GM21737 (cell line): ENCODE data around the gene ZNRF3.
"Not testable (repeated sequence)": the region's sequence is repeated elsewhere in the genome, so short reads cannot be mapped to it uniquely, and the experiment has no call there.

Source experiments
- ATAC-seq: cut with Tn5 transposase; IDR thresholded peaks from one replicate; pipeline ENCODE4 v1.9.1; 2021; ENCODE audit warnings: mild to moderate bottlenecking, moderate library complexity; ENCODE audit not compliant: unreplicated experiment

The ZNRF3 gene

DNA sequence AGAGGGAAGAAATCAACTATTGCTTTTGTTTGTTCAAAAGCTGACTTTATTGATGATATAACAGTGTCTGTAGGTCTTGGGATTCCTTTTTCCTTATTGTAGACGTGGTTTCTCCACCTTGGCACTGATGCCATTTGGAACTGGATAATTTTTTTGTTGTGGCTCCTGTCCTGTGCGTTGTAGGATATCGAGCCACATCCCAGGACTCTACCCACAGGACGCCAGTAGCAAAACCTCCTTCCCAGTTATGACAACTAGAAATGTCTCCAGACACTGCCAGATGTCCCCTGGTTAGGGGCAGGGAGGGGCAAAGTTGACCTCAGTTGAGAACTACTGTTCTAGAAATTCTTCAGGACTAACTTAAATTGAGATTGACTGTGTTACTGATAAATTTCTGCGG, 45.8 kb downstream of the ZNRF3 start:
- no peak for ATAC-seq

DNA sequence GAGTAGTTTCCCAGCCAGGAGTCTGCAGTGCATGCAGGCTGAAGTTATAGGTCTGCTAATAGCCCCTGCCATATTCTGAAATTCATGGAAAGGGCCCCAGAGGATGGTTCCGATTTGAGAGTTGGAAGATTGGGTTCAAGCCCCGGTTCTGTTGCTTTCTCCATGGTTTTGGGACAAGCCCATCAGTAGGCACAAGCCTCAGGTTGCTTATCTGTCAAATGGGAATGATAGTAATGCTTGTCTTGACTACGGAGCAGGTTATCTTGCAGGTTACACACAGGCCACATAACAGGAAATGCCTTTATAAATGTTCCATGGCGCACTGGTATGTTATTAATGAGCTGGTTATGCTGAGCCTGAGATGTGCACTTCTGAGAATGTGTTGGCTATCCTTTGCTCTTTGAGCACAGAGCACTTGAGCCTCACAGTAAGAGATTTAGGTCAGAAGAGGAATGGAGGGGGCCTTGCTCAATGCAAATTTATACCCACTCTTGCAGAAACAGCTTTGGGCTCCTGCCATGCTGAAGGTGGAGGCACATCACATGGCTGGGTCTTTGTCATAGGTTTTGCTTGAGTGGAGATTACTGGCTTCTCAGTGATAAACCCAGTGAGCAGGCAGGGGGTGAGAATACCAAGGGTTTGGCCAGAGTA, 47.1 kb downstream of the ZNRF3 start:
- no peak for ATAC-seq

DNA sequence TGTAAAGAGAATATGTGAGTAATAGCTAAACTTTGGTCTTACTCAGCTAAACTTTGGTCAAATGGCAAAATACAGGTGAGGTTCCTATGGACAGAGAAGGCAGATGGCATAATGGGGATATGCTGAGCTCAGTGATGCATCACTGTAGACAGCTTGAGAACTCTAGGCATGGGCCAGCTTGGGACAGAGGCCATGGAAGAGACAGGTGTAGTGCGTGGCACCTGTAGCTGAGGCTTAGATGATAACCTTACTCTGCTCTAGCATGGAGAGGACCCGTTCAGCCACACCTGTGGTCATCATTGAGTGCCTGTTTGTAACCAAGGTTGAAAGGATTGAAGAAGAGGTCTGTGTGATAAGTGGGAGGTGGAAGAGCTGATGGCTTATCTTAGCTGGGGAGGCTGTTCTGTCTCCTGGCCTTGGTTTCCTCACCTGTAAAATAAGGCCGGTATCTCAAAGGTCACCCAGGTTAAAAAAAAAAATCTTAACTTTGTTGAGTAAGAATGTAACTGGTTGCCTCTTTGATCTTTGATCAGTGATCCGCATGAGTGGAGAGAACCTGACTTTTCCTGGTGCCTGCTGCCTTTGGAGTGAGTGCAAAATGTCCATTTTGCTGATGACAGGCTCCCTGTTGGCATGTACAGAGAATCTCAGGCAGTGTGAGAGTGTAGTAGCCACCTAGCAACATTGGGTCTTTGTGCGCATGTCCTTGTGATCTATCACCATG, 48.6 kb downstream of the ZNRF3 start:
- ATAC-seq = no peak

DNA sequence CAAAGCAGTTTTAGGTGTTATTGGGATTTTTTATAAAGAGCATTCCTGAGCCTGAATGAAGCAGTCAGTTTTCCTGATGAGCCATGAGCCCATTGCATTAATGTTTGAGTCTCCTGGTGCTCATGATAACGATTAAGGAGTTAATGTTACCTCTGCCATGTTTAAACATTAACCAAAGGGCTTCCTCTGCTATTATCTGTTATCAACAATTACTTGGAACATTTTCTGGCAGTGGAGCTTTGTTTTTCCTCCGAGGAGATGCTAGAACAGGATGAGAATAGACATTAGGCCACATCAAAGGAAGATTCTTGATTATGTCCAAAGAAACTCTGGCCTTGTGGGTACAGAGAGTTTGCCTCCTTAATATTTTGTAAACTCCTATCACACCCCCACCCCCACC, 49.9 kb downstream of the ZNRF3 start:
- no peak for ATAC-seq

DNA sequence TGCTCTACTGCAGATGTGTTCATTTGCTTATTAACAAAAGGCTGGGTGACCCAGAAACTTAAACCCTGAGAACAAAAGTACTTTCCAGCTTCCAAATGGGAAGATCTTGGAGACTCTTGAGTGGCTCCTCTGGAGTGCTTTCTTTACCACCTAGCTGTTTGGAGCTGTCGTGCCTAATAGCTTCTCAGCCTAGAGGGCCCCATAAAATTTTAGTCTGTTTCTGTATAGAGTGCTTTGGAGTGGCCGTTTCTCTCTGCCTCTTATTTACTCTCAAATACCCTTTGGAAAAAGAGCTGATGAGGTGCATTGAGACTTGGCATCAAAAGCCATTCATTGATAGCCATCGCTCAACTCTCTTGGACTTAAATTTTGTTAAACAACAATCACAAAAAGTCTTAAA, 50.7 kb downstream of the ZNRF3 start:
- no peak for ATAC-seq

DNA sequence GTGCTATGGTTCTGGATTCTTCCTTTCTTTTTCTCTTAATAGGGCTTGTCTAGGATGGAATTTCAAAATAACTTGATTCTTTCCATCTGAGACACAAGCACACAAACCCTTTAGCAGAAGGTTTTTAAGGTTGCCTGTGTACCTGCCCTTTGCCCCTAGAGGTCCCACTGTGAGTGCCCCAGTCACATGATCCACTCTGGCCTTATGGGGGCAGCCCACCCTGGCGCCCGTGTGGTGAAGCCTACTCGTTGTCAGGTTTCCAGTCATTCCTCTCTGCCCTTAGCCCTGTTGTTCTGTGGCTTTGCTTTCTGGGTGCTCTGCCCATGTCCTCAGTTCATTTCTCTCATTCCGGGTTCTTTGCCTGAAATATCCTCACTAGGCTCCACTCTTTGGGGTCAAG, 51.8 kb downstream of the ZNRF3 start:
- no peak for ATAC-seq

DNA sequence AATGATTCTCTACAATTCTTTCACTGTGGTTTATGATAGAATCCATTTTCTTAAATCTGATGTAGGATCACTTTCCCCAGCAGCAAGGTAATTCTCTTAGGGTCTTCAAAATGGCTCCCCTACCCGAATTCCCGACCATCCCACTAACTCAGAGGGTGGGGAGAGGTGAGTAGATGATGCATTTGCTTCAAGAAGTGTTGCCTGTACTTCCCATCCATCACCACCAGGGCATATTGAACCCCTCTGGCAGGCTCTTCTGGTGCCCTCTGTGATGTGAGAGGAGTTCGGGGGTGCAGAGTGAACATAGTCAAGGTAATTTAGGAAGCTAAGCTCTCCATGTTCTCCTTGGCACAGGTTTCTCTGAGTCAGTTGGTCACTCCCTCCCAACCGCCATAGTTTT, 52.3 kb downstream of the ZNRF3 start:
- no peak for ATAC-seq

DNA sequence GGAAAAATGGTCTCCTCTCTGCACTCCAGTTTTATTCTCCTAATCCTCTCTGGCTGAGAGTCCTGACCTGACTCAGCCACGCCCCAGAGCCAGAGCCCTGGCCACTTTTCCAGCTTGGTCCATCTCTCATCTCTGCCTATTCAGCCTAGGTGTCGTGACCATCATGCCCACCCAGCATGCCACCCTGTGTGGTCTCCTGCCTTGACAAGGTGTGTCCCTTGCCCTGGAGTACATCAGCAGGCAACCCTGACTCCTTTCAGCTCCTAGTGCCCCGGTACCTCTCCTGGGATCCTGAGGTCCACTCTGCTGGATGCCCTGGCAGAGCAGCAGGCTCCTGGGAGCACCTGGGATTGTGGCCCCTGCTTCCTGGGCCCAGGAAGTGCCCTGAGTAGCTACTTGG, 52.8 kb downstream of the ZNRF3 start:
- ATAC-seq = no peak

DNA sequence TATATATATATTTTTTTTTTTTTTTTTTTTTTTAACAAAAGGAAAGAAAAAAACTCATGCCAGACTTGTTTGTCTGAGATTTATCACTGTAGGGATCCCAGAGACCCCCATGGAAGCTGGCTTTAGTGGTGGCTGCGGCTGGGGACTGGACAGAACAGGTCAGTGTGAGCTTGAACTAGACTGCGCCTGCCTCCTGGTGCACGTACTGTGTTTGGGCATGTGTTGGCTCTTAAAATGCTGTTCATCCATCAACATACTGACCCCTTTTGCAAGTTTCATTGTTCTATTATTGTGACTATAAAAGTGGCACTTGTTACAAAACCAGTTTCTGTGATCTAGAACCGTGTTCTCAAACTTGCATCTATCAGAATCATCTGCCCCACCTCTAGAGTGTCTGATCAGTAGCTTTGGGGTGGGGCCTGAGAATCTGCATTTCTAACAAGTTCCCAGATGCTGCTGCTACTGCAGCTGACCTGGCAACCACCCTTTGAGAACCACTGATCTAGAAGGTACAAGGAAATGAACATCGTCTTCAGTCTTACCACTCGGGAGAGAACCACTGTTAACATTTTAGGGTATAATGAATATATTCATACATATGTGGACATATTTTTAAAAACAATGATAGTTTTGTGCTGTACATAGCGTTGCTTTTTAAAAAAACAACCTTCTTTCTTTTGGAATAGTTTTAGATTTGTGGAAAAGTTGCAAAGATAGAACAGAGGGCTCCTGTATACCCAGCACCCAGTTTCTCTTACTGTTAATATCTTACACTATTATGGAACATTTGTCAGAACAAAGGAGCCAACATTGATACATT, 54.0 kb downstream of the ZNRF3 start:
- ATAC-seq = no peak

DNA sequence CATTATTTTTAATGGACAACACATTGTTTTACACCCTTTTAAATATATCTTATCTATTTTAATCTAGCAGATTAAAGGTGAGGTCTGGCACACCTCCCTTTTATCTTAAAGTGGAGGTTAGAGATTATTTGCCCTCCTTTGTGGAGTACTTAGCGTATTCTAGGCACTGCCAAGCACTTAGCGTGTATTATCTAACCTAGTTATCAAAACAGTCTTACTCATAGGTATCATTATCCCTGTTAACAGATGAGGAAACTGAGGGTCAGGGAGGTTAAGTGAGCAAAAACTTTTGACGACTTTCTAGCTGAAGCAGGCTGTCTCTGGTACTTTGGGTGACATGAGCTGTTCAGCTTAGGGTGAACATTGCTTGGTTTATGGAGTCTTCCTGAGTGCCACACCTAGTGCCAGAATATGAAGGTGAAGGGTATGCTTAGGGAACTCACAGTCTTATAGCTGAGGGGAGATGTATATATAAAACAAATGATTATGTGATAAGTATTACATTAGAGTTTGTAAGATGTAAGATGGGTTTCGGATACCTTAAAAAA, 55.0 kb downstream of the ZNRF3 start:
- ATAC-seq = no peak

DNA sequence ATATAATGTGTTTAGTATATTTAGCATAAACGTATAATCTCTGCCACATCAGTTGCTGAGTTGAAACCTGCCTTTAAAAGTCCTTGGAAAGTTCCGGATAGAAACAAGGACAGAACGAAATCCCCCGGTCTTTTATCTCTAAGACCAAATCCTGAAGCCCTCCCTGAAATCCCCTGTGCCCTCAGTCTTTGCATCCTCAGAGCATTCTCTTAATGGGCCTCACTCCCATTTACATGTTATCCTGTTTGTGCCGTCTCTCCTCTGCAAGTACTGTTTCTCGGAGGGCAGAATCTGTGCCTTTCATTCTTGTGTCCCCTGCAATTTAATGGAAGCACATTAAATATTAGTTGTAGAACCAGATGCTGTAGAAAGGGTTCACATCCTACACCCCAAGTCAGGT, 56.0 kb downstream of the ZNRF3 start:
- ATAC-seq = no peak

DNA sequence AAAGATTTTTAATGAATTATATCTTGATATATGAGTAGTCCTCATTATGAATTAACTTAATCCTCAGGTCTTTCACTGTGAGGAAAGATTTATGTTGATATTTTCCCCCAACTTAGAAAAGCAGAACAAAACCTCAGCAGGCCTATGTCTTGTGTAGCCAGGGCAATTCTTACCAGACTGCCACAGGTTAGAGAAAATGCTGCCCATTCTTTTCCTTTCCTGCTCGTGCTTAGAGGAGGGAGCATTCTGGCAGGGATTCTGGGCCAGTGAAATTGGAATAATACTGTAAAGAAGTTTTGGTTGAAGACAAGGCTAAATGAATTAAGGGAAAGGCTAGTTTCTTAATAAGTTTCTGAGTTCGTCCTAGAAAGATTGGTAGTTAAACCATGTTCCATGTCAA, 56.6 kb downstream of the ZNRF3 start:
- ATAC-seq = no peak

DNA sequence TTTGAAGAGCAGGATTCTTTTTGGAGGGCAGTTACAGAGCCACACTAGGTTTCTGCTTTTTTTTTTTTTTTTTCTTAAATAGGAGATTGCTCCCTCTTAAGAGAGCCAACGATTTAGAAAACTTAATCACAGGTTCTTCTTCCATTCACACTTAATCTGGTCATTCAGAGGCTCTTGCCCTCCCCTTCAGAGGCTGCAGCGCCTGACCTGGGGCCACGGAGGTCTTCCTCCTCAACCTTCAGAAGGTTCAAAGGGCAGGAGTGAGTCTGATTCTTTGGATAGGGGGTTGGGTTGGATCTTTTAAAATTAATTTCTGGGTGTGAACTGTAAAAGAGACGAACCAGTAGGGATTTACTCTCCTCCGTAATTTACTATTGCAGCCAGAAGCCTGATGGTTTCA, 57.1 kb downstream of the ZNRF3 start:
- ATAC-seq = no peak

DNA sequence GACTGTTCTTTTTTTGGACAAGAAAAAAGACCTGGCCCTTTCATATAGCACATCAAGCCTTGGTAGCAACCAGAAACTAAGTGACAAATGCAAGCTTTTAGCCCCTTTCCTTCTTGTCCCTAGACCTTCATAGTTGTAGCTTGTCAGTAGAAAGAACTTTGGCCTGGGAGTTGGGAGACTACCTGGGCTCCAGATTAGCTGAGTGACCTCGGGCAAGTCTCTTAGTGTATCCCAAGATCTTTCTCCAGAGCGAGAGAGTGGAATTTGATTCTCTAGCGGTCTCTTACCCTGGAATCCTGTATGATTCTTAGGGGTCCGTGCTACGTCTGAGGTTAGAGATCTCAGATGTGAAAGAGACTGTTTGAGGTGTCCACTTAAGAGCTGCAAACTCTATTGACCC, 59.0 kb downstream of the ZNRF3 start:
- ATAC-seq = no peak

DNA sequence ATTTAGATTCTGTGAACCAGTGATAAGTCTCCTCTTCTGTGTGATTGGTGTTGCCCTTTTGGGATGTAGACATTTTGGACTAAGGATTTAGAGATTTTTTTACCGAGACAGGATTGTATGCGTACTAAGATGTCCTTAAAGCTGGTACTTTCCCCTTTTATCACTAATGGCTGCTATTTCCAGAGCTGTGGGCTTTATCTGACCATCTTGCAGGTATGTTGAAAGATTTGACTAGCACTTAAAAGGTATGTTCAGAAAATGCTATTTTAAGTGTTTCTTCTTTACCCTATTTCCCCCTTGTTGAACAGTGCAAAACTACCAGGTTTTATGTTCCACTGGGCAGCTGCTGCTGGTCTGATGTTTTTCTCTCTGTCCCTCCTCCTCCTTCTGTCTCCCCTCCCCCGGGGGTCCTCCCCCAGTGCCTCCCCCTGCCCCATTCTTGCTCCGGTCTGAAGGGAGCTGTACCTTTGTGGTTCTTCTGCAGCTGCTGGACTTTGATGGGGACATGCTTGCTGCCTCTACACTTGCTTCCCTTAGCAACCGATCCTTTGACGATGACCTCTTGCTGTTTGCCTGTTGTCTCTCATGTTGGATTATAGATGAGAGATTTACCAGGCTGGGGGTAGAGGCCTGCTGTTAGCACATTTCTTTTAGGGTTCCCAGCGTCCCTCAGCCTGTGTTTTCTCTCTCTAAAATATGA, 59.6 kb downstream of the ZNRF3 start:
- ATAC-seq = no peak

DNA sequence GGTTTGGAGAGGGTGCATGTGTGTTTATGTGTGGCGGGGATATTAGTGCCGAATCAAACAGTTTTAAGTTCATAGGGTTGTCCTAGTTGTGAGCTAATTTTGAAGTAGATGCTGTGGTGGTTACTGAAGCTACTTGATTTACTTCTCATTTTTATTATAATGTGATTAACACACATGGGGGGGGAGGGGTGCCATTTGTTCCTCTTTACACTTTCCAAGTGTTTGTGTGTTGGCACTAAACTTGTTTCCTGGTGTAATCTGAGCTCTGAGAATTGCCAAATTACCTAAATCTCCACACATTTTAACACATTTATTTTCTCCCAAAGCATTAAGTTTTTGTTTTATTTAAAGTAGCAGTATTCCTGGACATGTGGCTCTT, 60.1 kb downstream of the ZNRF3 start:
- ATAC-seq = no peak

DNA sequence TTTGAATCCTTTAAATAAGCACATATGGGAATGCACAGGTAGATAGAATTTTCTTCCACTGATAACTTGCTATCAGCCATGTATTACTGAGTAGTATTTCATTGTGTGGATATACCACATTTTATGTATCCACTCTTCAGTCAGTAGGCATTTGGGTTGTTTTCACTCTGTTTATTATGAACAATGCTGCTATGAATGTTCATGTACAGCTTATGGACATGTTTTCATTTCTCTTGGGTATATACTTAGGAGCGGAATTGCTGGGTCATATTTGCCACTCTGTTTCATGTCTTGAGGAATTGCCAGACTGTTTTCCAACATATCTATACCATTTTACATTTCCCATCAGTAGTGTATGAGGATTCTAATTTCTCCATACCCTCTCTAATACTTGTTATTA, 63.8 kb downstream of the ZNRF3 start:
- ATAC-seq = no peak

DNA sequence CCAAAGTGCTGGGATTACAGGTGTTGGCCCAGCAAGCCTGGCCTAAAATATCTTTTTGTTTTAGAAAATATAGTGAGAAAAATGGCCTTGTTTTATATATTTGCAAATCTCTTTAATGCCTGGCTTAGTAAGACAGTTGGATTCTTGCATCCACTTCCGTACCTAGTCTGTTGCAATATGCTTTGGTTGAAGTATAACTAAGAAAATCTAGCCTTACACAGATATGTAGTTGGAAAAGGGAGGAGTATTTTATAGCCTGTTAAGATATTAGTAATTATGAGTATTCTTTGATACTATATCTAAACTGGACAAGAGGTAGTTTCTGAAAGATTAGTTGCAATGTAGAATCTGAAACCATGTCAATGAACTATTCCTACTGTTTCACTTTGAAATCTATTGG, 65.1 kb downstream of the ZNRF3 start:
- no peak for ATAC-seq

DNA sequence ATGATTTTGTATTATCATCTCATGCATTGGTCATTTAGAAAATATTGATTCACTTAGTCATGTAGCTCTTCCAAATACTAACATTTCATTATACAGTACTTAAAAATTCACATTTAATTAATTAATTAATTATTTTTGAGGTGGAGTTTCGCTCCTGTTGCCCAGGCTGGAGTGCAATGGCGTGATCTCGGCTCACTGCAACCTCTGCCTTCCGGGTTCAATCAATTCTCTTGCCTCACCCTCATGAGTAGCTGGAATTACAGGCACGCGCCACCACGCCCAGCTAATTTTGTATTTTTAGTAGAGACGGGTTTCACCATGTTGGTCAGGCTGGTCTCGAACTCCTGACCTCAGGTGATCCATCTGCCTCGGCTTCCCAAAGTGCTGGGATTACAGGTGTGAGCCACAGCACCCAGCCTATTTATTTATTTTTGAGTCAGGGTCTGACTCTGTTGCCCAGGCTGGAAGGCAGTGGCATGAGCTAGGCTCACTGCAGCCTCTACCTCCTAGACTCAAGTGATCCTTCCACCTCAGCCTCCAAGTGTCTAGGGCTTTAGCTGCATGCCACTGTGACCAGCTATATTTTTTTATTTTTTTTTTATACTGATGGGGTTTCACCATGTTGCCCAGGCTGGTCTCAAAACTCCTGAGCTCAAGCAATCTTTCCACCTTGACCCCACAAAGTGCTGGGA, 65.6 kb downstream of the ZNRF3 start:
- not testable (repeated sequence) for ATAC-seq

DNA sequence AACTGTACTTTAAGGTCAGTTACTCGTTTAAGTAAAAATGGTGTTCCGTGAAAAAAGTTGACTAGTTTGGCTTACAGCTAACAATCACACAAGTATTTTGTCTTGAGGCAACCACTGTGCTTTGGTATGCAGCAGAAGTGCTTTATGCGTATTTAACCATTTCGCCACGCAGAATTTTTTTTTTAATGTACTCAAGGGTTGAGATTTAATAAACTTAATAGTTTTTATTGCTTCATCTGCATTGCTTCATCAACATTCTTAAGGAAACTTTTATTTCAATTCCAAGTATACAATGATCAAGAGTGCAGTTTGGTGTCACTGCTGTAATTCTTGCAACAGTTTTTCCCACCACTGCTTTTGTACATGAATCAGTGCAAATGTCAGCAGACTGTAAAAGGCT, 66.4 kb downstream of the ZNRF3 start:
- ATAC-seq = no peak
